SKM-1 (cell line): Measurements from ENCODE around the gene DYNLL2.
"Not testable (repeated sequence)": the region's sequence is repeated elsewhere in the genome, so short reads cannot be mapped to it uniquely, and the experiment has no call there.

ENCODE experiments used
- DNase-seq: peaks from one replicate; lab custom pipeline; 2025; ENCODE audit not compliant: unreplicated experiment; lab: John Stamatoyannopoulos, UW

DYNLL2 gene

GRCh38 chr17:58066401-58066800, 16.8 kb upstream of the DYNLL2 start:
- no peak for DNase-seq

- DNase-seq, result no peak
Observed at GRCh38 chr17:58072862-58073261, 10.4 kb upstream of the DYNLL2 start.

GRCh38 chr17:58073266-58073665, 10.0 kb upstream of the DYNLL2 start:
- DNase-seq, result not testable (repeated sequence)

DNA sequence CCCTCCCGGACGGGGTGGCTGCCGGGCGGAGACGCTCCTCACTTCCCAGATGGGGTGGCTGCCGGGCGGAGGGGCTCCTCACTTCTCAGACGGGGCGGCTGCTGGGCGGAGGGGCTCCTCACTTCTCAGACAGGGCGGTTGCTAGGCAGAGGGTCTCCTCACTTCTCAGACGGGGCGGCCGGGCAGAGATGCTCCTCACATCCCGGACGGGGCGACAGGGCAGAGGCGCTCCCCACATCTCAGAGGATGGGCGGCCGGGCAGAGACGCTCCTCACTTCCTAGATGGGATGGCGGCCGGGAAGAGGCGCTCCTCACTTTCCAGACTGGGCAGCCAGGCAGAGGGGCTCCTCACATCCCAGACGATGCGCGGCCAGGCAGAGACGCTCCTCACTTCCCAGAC, 8.8 kb upstream of the DYNLL2 start:
- DNase-seq, result not testable (repeated sequence)

DNA sequence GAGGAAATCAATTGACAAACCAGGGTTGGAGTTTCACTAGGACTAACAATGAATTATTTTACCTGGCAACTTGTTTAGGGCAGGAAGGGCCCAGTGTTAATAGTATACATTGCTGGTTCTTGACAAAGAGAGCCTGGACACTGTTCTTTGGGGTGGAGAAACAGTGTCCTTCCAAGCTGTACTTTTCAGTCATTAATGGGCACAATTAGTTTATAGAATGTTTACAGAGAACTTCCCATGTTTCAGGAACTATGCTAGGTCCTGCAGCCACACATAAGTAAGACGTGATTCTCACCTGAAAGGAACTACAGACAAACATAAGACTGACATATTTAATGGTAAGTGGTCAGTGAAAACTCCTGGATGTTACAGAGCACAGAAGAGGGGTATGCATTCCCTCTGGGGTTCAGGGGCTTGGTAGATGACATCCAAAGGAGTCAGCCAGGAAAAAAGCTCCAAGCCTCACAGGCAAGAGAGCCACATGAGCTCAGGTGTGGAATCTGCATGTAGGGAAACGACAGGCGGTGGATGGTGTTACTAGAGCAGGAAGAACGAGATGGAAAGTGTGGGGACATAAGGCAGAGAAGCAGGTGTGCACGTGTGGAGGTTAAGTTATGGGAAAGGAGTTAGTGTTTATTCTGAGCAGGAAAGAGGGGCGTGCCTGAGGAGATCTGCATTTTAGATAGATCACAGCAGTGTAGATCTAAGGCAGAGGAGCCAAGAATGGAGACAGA, 3.8 kb upstream of the DYNLL2 start:
- no peak for DNase-seq

DNA sequence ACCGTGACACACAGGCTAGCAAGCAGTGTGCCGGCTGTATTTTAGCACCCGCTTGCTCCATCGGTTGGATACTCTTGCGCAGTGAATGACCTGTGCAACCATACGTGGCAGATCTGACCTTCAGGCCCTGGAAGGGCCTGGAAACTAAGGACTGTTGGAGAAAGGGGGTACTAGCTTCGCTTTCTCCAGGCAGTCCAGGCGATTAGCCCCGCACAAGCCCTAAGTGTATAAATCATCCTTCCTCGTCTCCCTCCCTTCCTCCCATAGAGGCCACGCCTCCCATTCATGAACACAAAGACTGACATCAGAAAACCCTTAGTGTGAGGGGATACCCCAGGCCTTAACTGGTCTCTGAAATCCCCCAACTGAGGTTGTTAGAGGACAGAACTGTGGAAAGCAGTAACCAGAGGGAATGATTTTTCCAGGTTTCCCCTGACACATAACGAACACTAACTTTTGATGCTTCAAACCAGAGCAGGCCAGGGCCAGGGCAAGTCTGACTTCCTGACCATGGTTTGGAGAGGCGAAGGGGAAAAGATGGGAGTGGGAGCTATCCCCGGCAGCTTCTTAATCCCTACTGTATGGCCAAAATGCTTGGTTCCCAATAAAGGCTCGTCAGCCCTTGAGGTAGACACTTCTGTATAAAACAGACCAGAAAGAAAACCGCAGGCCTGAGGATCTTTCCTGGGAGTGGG, 1.4 kb upstream of the DYNLL2 start:
- no peak for DNase-seq

GRCh38 chr17:58082341-58082869, 814 bp upstream of the DYNLL2 start:
- no peak for DNase-seq

DNA sequence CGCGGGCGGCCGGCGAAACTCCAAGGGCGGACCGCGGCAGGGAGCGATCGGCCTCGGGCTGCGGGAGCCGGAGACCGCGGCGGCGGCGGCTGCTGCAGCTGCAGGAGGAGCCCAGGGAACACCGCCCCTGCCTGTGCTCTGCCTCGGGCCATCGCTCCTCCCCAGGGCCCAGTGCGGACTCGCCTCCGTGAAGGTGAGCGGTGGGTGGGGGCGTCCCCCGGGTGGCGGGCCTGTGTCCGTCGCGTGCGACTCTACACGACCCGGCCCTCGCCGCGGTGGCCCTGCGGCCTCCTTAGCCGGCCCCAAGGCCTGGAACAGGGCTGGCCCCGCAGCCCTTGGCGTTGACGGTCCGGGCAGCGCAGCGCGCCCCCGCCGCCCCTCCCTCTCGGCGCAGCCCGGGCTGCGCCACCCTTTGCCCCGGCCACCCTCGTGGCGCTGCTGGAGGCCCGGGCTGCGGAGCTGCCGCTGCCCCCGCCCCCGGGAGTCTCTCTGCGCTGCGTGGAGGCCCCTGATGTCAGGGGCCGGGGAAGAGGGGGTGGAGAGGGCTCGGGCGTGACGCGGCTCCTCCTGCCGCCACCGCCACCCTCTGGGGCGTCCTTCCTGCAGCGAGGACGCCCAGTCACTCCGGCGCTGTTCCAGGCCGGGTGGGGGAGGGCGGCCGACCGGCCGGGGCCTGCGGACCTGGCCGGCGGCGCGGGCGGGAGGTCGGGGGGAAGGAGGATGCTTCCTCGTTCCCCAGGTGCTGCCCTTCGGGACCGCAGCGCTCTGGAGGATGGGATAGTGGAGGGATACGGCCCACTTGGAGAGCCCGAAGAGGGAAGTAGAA, 485 bp downstream of the DYNLL2 start:
- DNase-seq, result no peak

- no peak for DNase-seq
Observed at GRCh38 chr17:58084317-58084981, 1.2 kb downstream of the DYNLL2 start.

DNA sequence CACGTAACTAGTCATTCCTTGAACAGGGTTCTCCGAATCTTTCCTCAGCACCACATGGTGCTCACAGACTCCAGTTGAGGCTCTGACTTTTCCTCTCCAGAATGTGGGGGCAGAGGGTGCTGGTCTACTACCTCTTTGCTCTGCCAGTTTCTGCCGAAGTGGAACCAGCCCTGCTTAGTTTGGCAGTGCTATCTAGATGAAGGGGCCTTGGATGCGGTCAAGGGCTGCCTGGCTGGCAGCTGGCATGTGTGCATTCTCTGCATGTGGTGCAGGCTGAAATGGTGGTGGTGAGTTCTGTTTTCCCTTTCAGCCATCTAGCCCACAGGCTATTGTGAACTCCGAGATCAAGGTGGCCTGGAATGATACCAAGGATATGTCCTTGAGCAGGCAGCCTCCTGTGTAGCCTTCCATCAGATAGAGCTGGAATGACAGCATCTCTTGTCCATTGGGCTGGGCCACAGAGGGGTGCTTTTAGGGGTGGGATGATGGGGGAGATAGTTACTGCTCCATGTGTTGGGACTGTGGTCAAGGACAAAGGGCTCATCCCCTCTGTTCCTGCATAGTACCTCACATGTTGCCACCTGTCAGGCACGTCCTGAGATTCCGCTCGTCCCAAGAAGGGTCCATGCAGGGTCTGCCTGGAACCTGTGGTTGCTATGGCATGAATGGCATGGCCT, 2.0 kb downstream of the DYNLL2 start:
- no peak for DNase-seq

- no peak for DNase-seq
Observed at GRCh38 chr17:58086953-58087352, 3.7 kb downstream of the DYNLL2 start.

DNA sequence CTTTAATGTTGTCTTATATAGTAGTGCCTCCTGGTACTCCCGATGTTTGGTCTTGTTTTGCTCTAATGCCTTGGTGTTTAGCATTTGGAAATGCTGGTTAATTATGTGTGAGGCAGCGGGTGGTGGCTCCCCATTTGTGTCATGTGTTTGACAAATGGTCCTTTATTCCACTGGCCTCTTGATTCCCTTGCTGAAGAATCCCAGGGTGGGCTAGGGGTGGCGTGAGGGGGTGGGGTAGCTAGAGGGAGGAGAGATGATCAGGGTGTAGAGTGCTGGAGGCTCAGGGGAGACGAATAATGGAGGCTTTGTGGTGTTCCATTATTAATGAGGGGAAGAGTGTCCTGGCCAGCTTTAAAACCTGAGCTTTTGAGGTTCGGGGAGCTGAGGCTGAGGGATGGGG, 5.4 kb downstream of the DYNLL2 start:
- no peak for DNase-seq

DNA sequence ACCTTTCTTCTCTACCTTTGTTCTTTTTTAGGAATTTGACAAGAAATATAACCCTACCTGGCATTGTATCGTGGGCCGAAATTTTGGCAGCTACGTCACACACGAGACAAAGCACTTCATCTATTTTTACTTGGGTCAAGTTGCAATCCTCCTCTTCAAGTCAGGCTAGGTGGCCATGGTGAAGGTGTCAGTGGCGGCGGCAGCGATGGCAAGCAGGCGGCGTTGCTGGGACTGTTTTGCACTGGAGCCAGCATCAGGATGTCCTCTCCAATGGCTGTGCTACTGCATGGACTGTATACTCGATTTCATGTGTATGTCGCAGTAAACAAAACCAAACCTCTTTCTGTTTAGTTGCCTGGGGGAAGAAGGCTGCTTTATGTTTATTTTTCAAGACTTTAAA, 5.9 kb downstream of the DYNLL2 start:
- DNase-seq, result no peak

DNA sequence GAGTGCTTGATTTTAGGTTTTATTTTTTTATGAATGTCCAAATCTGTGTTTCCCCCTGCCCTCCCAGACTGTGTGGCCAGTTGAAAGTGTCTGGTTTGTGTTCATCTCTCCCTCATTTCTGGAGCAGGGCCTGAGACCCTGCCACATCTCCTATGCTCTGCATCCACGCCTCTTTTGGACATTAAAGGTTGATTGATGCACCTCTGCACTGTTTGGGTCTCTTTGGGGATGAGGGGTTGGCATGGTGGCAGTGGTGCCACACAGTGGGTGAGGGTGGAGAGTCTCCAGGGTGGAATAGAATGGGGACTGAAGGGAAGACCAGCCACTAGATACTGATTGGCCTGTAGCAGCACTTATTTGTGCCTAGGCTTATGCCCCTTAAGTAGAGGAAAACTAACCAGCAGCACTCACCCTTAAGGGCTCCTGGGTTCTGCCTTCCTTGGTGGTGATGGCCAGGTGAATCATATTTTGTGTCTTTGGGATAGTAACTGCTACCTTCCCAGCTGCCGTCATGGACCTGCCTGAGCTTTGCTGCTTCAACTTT, 7.9 kb downstream of the DYNLL2 start:
- no peak for DNase-seq

GRCh38 chr17:58092101-58092796, 9.0 kb downstream of the DYNLL2 start:
- no peak for DNase-seq

GRCh38 chr17:58092797-58093385, 9.7 kb downstream of the DYNLL2 start:
- DNase-seq, result no peak

- no peak for DNase-seq
Observed at GRCh38 chr17:58094118-58094517, 10.9 kb downstream of the DYNLL2 start.

- no peak for DNase-seq
Observed at GRCh38 chr17:58096892-58097291, 13.7 kb downstream of the DYNLL2 start.

DNA sequence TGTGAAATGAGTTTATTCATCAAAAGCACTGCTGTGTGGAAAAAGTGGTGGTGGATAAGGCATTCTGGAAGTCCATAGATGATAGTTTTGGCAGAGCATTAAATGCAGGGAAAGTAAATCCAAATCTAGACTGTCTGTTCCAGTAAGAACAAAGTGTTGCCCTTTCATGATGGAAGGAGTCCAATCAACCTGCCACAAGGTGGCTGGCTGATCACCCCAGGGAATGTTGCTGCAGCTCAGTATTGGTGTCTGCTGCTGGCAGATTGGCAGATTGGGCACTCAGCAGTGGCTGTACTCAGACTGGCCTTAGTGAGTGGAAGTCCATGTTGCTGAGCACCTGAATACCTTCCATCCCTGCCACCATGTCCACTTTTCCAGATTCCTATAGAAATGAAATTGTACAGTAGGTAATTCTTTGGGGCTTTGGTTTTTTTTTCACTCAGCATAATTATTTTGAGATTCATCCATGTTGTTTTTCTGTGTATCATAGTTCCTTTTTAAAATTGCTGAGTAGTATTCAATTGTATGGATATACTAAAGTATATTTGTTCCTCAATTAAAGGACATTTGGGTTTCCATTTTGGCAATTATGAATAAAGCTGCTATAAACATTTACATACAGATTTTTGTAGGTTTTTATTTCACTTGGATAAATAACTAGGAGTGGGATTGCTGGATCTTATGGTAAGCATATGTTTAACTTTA, 14.3 kb downstream of the DYNLL2 start:
- no peak for DNase-seq
